ENCODE results near the gene FUT2.
A peak's percentile ranks its signal among the peaks of the same experiment; 100 is the strongest.
"Not testable (repeated sequence)": the region's sequence is repeated elsewhere in the genome, so short reads cannot be mapped to it uniquely, and the experiment has no call there.

Gene FUT2

DNA sequence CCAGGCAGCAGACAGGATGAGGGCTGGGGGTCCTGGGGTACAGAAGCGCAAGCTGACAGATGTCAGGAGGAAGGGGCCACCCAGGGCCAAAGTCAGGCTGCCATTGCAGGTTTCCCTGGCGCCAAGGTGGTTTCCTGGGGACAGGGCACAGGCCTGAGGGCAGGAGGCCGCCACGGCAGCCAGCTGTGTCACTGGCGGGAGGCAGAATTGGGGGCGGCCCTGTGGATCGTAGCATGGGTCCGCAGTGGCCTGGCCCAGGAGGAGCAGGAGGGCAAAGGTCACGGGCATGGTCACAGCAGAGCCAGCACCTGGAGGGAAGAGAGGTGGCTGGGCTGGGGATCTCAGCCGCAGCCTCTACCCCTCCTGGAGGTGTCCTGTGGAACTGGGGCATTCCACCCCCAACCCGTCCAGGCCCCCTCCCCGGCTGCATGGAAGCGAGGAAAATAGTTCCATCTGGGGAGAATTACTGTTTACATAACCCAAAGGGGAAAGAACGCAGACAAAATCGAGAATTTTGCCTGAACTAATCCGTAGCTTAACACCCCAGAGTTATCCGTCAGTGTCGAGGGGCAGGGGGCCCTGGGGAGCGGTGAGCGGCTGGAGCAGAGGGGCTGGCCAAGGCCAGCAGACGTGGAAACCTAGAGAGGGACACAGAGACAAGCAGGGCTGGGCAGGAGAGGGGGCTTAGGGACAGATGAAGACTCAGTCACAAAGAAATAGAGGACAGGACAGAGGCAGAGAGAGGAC lies 24.9 kb upstream of the FUT2 start:
- DNase-seq (ENCODE audit: low read depth, low spot score) = no peak

DNA sequence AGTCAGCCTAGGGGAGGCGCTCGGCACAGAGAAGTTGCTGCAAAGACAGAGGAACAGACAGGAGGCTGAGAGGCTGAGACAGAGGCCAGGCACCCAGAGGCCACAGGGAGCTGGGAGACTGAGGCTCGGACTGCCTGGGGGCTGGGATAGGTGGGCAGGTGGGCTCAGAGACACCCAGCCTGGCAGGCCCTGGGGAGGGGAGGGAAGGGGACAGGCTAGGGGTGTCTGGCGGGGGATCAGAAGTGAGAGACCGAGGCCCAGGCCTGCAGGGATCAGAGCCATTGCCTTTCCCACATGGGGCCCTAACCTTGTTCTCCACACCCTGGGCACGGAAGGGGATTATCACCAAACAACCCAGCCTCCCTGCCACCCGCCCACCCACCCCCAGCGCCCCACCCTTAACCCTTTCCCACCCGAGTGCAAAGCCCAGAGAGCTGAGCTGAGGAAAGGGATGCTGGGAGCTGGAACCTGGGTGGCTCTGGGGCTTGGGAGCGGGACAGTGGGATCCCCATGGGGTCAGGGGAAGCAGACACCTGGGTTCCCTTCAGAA lies 24.2 kb upstream of the FUT2 start:
- no peak for DNase-seq (ENCODE audit: low read depth, low spot score)

DNA sequence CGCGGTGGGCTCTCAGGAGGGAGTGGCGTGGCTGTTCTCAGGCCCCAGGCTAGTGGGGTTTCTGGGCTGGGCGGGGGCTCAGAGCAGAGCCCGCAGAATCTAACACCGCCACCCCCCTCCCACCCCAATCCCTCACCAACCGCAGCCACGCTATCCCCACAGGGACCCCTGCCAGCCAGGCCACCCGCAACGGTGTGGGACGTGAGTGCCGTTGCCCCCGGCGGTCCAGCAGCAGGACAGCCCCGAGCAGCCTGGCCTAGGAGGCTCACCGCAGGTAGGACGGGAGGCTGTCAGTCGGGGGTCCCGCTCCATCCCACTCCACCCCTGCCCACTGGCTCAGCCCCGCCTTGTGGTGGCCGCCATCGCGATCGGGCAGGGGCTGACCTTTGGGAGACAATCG lies 22.8 kb upstream of the FUT2 start, which contains the start of gene NTN5:
NTN5 (minus strand) TSS at position 24 of the 400 bp plus-strand sequence. CDS start 2,031 bp downstream, outside the sequence.
- DNase-seq (ENCODE audit: low read depth, low spot score) = no peak

DNA sequence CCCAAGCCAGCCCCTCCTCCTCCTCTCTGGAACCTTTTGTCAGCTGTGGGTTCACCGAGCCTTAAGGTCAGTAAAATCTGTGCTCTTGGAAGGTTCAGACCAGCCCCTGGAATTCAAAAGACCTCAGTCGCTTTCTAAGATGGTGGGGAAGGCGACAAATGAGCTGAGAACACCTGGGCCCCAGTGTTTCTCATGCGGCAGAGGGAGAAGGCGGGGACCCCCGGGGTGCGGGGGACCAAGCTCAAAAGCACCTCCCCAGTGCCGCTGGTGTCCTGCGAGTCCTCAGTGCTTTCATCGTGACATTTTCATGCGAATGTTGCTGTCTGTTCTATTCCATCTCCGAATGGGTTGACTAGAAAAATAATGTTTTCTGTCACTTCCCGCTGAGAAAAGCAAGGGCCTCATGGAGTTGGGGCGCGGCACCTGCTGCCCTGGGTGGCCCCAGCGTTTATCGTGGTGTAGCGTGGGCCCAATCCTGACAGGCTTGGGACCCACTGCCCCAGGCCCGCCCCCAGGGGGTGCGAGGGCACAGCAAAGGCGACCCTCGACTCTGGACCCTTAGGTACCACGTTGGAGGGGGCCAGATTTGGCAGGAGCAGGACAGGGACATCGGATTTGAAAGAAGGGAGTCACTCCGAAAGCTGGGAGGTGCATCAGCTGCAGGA lies 22.2 kb upstream of the FUT2 start:
- DNase-seq (ENCODE audit: low read depth, low spot score) = no peak

DNA sequence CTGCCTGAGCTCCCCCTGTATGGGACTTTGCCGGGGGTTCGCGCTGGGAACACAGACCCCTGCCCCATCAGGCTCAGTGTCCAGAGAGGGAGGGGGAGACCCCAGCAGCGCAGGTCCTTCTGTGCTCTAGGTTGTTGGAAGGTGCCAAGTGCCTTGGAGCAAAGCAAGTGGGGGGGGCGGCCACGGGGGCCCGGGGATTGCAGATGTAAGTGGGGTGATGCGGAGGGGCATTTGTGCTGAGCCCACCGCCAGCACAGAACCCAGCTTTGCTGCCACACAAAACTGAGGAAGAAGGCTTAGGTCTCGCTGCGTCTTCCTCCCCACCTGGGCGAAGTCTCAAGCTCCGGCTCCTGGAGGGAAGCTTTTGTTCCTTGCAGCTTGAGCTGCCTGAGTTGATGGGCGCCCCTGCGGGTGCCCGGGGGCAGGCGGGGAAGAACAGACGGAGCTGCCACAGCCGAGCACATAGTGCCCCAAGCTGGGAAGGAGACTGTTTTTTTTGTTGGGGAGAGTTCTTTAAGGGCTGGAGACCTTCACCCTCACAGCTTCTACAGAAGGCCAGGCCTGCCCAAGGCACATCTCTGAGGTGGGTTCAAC lies 21.5 kb upstream of the FUT2 start:
- no peak for DNase-seq (ENCODE audit: low read depth, low spot score)

DNA sequence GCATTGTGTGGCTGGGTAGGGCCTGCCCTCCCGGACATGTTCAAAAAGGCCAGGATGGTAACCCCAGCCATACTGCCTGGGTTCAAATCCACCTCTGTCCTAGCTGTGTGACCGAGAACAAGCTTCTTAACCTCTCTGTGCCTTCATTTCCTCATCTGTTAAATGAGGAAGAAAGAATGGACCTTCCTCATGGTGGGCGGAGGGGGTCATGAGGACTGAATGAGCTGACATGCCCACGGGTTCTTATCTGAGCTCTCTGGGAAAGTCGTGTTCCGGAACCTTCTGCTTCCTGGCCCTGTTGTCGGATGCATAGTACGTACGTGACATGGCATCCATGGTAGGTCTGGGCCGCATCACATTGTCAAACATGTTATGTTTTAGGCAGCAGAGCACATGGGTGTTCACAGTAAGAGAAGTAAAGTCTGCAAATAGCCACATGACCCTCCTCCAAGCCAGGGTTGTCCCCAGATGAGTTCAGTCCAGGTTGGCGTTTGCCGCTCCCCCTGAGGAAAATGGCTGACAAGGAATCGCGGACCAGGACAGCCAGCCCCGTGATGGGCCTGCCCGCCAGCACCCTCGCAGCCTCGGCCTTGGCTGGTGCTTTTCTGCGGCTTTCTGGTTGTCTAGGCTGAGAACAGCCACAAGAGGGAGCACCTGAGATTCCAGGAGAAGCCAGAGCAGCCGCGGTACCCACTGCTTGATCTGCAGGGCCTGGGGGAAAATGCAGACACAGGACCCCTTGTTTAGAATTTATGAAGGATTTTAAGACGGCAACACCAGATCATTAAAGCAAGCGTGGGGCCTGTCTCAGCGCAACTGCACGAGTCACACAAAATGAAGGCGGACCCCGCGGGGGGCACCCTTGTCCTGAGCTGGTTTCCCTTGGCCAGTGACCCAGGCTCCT lies 20.6 kb upstream of the FUT2 start:
- DNase-seq (ENCODE audit: low read depth, low spot score) = peak; percentile 38

DNA sequence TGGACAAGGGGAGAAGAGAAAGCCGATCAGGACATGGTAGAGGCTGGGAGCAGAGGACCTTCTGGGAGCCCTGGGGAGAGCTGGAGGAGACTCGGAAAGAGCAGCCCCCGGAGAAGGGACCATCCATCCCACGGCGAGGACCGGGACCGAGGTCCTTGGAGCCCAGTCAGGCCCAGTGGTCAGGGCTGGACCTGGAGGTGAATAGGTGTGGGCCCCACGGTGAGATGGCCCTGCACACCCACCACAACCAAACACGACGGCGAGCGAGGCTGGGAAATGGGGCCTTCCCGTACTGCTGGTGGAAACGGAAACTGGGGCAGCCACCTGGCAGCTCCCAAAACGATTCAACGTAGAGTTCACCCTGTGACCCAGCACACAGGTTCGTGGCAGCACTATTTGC lies 19.3 kb upstream of the FUT2 start:
- no peak for DNase-seq (ENCODE audit: low read depth, low spot score)

DNA sequence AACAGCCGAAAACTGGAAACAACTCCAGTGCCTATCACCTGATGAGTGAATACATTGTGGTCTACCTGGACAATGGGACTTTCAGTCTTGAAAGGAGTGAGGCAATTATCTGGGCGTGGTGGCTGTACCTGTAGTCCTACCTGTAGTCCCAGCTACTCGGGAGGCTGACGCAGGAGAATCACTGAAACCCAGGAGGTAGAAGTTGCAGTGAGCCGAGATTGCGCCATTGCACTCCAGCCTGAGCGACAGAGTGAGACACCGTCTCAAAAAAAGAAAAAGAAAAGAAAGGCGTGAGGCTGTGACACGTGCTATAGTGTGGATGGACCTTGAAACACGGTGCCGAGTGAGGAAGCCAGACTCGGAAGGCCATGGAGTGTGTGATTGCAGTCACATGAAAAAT lies 18.9 kb upstream of the FUT2 start:
- DNase-seq (ENCODE audit: low read depth, low spot score) = no peak

DNA sequence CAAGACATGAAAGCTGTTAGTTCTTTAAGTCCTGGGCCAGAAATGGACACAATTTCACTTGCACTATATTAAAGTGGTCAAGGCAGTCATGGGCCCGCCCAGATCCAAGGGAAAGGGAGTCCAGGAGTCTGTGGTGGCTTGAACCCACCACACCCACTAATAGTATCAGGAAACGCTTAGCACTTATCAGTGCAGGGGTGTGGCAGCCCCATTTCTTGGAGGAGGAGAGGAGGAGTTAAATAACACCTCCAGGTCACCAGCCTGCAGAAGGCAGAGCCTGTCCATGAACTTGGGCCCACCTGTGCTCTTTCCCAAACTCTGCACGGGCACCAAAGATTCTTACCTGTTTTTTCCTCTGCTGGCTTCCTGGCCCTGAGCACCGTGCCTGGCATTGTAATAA lies 17.6 kb upstream of the FUT2 start:
- no peak for DNase-seq (ENCODE audit: low read depth, low spot score)

DNA sequence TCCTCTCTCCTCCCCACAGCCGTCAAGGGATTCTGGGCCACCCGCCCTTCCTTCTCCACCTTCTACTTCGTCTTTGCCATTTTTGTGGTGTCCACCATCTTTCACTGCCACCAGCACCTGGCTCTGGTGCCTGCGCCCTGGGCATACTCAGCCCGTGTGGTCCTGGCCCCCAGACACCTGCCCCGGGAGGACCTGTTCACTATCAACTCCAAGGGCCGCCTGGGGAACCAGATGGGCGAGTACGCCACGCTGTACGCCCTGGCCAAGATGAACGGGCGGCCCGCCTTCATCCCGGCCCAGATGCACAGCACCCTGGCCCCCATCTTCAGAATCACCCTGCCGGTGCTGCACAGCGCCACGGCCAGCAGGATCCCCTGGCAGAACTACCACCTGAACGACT lies 15.8 kb upstream of the FUT2 start:
- DNase-seq (ENCODE audit: low read depth, low spot score) = not testable (repeated sequence)

DNA sequence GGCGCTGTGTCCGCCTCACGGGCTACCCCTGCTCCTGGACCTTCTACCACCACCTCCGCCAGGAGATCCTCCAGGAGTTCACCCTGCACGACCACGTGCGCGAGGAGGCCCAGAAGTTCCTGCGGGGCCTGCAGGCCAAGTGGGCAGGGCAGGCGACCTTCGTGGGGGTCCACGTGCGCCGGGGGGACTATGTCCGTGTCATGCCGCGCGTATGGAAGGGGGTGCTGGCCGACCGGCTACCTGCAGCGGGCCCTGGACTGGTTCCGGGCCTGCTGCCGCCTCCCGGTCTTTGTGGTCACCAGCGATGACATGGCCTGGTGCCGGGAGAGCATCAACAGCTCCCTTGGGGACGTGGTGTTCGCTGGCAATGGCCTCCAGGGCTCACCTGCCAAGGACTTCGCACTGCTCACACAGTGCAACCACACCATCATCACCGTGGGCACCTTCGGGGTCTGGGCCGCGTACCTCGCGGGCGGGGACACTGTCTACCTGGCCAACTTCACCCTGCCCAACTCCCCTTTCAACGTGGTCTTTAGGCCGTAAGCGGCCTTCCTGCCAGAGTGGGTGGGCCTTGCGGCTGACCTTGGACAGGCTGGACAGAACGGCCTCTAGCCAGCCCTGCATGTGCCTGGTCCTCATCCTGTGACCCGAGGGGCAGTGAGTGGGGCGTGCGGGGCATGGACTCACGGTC lies 15.2 kb upstream of the FUT2 start:
- DNase-seq (ENCODE audit: low read depth, low spot score) = no peak

DNA sequence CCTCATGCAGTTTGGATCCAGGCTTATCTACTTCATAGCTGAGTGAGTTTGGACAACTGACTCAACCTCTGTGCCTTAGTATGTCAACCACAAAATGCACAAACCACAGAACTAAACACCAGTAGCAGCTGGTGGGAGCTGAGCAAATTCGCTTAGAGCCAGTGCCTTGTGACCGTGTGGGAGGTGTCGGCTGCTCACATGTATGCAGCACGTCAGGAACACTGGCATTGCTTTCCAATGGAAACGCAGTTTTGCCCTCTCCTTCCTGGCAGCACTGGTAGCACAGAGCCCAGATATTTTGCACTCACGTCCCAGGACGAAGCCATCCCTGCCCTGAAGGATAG lies 14.7 kb upstream of the FUT2 start:
- no peak for DNase-seq (ENCODE audit: low read depth, low spot score)

DNA sequence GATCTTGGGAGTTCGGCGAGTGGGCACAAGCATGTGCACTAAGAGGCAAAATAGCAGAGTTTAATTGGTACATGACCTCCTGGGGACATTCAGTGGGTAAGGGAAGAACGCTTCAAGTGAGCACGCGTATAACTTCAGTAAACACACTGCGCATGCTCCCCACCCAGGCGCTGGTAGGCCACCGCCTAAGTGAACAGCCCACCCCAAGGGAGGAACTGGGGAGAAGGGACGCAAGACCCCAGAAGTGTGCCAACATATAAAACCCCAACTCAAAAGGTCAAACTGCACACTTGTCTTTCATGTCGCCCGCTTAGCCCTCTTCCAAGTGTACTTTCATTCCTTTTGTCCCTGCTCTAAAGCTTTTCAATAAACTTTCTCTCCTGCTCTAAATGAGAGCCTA lies 12.4 kb upstream of the FUT2 start:
- DNase-seq (ENCODE audit: low read depth, low spot score) = no peak

DNA sequence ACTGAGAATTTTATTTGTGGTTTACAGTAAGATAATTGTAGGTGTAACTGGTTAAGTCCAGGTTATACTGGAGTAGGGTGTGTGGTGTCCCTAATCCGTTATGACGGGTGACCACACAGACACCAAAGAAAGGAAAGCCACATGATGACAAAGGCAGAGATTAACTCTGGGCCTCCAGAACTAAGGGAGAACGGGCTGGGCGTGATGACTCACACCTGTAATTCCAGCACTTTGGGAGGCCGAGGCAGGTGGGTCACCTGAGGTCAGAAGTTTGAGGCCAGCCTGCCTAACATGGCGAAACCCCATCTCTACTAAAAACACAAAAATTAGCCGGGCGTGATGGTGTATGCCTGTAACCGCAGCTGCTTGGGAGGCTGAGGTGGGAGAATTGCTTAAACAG lies 10.2 kb upstream of the FUT2 start:
- no peak for DNase-seq (ENCODE audit: low read depth, low spot score)

DNA sequence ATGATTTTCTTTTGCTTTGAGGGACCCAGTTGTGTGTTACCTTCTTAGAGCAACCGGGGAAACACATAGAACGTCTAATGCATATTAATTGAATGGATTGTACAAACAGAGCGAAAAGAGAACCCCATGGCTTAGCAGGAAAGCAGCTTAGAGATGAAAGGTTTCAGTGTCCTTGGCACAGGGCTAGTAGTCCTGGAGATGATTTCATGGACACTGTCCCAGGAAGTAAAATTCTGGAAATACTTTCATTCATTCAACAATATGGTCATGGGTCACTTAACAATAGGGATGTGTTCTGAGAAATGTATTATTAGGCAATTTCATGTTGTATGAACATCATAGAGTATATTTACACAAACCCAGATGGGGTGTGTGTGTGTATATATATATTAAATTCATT lies 9.7 kb upstream of the FUT2 start:
- DNase-seq (ENCODE audit: low read depth, low spot score) = no peak

DNA sequence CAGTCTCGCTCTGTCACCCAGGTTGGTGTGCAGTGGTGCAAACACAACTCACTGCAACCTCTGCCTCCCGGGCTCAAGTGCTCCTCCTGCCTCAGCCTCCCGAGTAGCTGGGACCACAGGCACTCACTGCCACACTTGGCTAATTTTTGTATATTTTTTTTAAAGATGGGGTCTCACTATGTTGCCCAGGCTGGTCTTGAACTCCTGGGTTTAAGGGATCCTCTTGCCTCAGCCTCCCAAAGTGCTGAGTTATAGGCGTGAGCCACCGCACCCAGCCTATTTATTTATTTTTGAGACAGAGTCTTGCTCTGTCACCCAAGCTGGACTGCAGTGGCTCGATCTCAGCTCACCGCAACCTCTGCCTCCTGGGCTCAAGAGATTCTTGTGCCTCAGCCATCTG lies 9.1 kb upstream of the FUT2 start:
- not testable (repeated sequence) for DNase-seq (ENCODE audit: low read depth, low spot score)

DNA sequence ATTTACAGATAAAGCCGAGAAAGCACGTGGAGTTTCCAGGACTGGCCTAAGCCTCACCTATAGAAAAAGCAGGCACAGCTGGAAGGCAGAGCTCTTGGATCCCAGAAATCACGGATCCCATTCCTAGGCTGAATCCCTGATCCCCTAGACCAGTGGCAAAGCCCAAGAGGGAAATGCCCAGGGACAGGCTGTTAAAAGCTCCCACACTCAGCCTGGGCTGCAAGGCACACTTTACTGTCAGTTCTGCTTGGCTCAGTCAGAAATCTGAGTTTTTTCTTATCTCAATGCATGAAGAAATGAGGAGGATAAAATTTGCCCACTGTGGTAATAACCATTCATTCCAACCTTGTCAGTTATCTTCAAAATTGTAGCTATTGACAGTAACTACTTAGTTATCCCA lies 8.0 kb upstream of the FUT2 start:
- no peak for DNase-seq (ENCODE audit: low read depth, low spot score)

DNA sequence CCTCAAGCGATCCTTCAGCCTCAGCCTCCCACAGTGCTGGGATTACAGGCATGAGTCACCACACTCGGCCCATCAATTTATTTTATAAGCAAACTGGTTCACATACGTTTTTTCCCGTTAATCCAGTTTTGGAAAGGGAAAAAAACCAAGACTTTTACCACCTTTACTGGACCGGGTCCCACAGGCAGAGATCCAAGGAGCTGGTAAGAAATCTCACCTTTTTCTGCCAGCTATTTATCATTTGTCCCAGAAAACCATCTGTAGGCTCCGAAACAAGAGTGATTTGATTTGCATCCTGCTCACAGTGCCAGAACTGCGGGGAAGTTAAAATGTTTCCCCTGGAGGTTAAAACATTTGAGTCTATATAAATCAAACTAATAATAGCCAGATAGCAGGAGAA lies 6.3 kb upstream of the FUT2 start:
- DNase-seq (ENCODE audit: low read depth, low spot score) = no peak

DNA sequence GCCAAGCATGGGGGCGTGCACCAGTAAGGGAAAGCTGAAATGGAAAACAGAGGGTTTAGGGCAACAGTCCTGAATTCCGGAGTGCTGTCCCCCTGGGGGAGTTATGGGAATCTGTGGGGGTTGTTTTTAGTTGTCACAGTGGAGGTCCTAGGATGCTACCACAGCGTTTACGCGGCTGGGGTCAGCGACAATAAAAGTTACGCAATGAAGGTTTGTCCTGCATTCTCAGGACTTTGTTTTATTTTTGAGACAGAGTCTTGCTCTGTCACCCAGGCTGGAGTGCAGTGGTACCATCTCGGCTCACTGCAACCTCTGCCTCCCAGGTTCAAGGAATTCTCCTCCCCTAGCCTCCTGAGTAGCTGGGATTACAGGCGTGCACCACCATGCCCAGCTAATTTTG lies 2.1 kb upstream of the FUT2 start:
- DNase-seq (ENCODE audit: low read depth, low spot score) = not testable (repeated sequence)

DNA sequence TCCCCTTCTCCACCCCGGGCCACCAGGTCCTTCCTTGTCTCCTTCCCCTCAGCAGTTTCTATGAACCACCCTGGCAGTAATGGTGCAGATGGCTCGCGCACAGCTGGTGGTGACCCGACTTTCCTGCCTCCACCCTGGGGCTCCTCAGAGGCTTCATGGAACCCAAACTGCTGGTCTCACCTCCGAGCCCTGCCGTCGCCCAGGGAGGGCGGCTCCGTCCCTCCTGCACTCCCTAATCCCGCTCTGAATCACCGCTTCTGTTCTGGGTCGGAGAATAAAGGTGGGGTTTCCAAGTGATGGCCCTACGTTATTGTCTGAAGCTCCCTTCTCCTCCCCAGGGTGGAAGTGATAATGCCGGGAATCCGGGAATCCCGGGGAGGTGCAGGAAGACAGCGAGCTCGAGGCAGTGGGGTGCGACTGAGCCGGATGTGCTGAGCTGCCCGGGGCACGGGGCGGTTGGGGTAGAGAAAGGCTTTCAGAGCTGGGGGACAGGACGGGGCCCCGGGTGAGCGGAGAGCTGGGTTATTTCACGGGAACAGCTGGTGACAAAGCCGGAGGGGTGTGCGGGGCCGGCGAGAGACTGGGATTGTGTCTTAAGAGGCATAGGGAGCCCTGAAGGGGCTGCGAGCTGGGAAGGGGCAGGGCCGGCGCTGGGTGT lies 711 bp downstream of the FUT2 start:
- DNase-seq (ENCODE audit: low read depth, low spot score) = no peak

DNA sequence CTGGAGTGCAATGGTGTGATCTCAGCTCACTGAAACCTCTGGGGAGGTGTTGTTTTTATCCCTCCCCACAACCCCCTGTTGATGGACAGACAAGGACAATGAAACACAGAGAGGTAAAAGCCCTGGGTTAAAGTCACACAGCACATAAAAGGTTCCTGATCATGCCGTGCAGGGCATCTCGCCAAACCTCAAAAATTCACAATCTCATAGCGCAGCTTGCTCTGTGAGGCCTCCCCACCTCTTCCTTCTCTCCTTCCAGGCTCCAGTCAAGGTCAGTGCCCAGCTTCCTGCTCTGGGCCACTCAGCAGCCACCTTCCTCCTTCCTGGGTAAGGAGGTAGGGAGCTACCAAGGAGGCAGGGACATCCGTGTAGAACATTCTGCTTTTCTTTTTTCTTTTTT lies 2.3 kb downstream of the FUT2 start:
- no peak for DNase-seq (ENCODE audit: low read depth, low spot score)
